Measurements from ENCODE around the gene CARMIL3. TPM values are rescaled to one million over a fixed set of nuclear protein-coding genes. Genes with fewer than 3 reads are reported as not detected.
A peak's percentile ranks its signal among the peaks of the same experiment; 100 is the strongest.
"Not testable (repeated sequence)": the region's sequence is repeated elsewhere in the genome, so short reads cannot be mapped to it uniquely, and the experiment has no call there.

Gene CARMIL3
- total RNA-seq, 1 donor from 2014 or later = 0.19 TPM

DNA sequence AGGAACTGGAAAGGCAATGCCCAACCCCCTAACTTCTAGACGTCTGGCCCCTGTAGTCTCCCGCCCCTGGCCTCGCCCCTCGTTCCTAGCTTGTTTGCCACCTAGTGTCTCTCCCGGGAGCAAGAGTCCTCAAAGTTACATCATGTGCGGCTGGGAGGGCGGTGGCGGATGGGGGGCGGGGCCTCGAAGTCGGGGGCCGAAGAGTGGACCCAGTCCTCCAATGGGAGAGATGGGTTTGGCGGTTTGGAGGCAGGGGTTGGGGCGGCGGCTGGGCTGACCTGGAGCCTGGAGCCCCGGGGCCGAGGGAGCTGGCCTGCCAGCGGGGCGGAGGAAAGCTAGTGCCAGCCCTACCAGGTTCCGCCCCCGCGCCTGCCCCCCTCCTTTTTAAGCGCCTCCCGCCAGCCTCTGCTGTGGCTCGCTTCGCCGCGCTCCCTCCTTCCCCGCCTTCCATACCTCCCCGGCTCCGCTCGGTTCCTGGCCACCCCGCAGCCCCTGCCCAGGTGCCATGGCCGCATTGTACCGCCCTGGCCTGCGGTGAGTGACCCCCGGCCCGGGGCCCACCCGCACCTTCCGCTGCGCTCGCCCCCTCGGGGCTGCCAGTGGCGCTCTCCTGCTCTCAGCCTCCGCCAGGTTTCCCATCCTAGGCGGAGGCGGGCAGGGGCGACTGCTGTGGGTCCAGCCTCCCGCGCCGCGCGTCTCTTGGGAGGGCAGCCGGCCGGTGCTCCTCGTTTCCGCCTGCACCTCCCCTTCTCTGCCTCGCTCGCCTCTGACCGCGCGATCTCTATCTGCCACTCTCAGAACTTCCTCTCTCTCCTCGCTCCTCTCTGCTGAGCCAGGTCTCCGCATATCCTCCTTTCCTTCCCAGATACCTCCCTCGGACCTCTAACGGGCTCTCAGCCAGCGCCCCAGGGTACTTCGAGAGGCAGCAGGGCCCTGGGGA is 42.4 kb downstream of the CARMIL3 start, which contains the start of gene PCK2:
TSS of gene PCK2 (plus strand) at position 411 of the 940 bp plus-strand sequence. CDS start at position 506, 95 bp downstream.
- peak; percentile 81 for DNase-seq (ENCODE audit: low read depth)

- no peak for DNase-seq (ENCODE audit: low read depth)
These were observed 43.0 kb downstream of the CARMIL3 start for GRCh38 chr14:24094841-24095270.

DNA sequence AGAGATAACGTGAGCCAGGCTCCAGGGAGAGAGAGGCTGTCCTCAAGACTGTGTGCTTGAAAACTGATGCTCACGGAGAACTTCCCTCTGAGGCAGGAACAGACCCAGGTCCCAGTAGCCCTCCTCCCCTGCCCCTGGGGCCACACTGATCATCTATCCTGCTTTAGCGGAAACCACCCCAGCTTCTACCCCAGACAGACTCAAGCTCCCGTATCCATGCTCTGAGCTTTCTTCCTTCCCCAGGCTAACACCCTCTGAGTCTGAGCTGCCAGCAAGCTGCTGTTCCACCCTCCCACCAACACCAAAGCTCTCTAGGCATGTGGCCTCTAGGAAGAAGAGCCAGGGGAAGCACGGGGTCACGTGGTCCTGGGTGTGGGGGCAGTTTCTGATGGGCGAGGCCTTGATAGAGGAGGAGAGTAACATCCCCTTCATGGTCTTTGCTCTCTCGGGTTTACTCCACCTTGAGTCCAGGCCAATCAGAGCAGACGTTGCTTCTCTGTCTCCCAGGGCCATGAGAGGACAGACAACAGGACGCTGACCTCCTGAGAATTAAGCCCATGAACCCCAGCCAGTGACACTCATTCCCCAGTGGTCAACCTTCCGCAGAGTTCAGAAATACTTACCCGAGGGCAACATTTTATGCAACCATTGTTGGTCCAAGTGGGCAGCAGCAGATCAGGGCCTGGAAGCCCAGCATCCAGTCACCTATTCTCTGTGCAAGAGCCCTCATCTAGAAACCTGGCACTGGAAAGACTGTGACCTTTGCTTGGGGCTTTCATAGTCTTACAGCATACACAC is 43.7 kb downstream of the CARMIL3 start:
- no peak for DNase-seq (ENCODE audit: low read depth)

DNA sequence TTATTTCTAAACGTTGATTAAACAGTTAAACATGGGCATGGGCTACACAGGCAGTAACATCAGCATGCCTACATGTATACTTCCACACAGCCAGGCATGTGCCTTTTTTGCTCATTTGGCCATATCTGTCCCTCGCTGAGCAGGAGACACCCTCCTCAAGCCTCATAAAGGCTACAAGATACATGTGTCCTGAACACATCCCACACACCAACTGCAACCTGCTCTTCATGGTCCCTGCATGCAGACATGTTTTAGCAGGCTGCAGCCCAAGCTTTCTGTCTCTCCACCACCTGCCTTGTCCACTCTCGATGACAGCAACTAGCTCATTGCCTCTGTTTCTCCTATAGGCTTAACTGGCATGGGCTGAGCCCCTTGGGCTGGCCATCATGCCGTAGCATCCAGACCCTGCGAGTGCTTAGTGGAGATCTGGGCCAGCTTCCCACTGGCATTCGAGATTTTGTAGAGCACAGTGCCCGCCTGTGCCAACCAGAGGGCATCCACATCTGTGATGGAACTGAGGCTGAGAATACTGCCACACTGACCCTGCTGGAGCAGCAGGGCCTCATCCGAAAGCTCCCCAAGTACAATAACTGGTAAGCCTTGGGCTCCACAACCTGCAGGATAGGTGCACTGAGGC is 44.9 kb downstream of the CARMIL3 start:
- DNase-seq (ENCODE audit: low read depth) = no peak

GRCh38 chr14:24098229-24098926 is 46.6 kb downstream of the CARMIL3 start:
- DNase-seq (ENCODE audit: low read depth) = no peak

DNA sequence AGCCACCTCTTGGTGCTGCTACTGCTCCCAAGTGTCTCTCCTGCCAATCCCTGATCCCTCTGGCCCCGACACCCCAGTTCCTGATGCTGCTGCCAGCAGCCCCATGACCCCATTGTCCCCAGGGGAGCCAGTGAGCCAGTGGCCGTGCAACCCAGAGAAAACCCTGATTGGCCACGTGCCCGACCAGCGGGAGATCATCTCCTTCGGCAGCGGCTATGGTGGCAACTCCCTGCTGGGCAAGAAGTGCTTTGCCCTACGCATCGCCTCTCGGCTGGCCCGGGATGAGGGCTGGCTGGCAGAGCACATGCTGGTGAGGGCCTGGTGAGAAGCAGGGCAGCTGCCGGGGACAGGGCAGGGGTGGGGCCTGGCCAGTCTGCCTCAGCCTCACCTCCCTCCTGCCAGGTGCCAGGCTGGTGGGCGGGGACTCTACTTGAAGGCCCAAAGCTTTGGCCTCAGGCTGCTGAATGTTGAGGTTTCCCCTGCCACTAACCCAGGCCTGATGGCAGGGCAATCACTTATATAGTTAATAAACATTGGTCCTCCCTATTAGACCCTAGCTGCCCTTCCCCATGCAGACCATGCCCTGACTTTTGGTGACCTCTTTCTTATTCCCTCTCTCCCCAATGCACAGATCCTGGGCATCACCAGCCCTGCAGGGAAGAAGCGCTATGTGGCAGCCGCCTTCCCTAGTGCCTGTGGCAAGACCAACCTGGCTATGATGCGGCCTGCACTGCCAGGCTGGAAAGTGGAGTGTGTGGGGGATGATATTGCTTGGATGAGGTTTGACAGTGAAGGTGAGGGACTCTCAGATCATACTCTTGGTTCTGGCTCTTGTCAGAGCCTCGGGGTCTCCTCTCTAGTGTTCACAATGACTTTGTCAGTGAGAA is 47.4 kb downstream of the CARMIL3 start:
- DNase-seq (ENCODE audit: low read depth) = peak; percentile 5

DNA sequence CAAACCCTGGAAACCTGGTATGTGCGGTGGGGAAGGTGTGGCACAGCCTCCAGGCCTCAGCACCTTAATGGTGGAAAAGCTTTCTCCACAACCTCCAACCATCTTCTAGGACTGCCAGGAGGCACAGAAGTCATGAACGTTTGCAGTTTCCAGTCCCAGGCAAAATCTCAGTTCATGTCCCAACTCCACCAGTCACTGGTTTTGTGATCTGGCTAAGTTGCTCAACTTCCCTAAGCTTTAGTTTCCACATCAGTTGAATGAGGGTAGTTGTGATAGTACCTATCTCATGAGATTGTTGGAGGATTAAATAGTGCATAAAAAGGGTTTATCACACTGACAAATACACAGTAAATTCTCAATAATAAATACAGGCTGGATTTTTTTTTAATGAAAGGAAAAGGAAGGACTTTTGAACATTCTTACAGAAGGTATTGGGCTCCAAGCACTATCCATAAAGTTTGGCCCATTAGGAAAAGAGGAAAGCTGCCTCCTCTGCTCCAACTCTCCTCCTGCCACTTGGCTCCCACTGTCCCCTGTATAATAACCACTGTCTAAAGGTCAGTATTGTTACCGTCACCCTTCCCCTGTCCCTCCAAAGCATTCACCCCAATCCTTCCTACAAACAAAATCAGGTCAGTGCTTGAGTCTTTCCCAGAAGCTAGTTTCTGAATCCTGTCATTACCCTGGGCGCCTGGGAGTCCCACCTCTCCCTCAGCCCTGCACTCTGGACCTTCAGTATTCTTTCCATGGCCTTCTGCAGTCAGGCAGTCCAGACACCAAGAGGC is 48.6 kb downstream of the CARMIL3 start:
- DNase-seq (ENCODE audit: low read depth) = no peak

DNA sequence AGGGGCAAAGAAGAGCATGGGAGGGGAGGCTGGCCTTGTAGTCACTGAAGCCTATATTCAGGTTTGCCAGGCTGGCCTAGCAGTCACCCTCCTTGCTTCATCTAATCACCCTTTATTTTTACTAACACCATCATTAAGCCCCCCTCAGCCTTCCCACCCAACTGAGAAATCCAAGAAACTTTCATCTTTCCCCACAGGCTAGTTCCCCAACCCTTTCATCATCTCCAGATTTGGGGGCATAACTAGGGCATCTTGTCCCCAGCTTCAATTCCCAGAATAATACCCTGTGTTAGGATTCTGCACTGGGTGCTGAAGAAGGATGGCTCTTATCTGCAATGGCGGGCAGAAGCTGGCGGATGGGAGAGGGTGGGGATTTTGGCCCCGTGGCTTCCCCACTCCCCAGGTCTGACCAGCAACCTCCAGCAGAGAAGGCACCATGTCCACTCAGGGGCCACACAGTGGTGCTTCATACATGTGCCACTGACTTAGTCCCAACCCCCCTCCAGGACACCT is 49.2 kb downstream of the CARMIL3 start:
- no peak for DNase-seq (ENCODE audit: low read depth)

- DNase-seq (ENCODE audit: low read depth) = no peak
These were observed 50.7 kb downstream of the CARMIL3 start for GRCh38 chr14:24102357-24103048.

GRCh38 chr14:24103451-24103850 is 51.6 kb downstream of the CARMIL3 start:
- DNase-seq (ENCODE audit: low read depth) = no peak

DNA sequence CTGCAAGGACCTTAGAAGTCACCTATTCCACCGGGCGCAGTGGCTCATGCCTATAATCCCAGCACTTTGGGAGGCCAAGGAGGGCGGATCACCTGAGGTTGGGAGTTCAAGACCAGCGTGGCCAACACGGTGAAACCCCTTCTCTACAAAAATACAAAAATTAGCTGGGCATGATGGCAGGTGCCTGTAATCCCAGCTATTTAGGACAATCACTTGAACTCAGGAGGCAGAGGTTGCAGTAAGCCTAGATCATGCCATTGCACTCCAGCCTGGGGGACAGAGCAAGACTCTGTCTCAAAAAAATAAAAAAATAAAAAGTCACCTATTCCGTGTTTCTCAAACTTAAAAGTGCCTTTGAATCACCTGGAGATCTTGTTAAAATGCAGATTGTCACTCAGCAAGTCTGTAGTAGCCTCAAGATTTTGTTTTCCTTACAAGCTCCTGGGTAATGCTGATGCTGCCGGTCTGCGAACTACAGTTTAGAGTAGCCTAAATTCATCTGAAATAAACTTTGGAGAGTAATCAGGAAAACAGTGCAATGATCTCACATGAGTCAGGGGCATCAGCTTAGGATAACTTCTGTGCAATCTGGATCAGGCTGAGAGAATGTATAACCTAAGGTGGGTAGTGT is 53.9 kb downstream of the CARMIL3 start:
- DNase-seq (ENCODE audit: low read depth) = not testable (repeated sequence)

GRCh38 chr14:24106672-24107271 is 55.0 kb downstream of the CARMIL3 start:
- DNase-seq (ENCODE audit: low read depth) = no peak

- no peak for DNase-seq (ENCODE audit: low read depth)
These were observed 56.6 kb downstream of the CARMIL3 start for GRCh38 chr14:24108336-24108874.

DNA sequence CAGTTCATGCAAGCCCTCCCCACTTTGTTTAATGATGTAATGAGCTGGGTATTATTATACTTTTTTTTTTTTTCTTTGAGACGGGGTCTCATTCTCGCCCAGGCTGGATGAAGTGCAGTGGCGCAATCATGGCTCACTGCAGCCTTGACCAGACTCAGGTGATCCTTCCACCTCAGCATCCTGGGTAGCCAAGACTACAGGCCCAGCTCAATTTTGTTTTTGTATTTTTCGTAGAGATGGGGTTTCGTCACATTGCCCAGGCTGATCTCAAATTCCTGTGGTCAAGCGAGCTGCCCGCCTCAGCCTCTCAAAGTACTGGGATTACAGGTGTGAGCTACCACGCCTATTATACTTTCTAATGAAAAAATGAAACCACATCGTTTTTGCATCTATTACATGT is 58.3 kb downstream of the CARMIL3 start:
- DNase-seq (ENCODE audit: low read depth) = no peak

GRCh38 chr14:24110523-24110922 is 58.7 kb downstream of the CARMIL3 start:
- DNase-seq (ENCODE audit: low read depth) = no peak

GRCh38 chr14:24113379-24113800 is 61.6 kb downstream of the CARMIL3 start:
- DNase-seq (ENCODE audit: low read depth) = no peak
